ENCODE results near the gene OR10H1.
"Not testable (repeated sequence)": the region's sequence is repeated elsewhere in the genome, so short reads cannot be mapped to it uniquely, and the experiment has no call there.

The OR10H1 gene

DNA sequence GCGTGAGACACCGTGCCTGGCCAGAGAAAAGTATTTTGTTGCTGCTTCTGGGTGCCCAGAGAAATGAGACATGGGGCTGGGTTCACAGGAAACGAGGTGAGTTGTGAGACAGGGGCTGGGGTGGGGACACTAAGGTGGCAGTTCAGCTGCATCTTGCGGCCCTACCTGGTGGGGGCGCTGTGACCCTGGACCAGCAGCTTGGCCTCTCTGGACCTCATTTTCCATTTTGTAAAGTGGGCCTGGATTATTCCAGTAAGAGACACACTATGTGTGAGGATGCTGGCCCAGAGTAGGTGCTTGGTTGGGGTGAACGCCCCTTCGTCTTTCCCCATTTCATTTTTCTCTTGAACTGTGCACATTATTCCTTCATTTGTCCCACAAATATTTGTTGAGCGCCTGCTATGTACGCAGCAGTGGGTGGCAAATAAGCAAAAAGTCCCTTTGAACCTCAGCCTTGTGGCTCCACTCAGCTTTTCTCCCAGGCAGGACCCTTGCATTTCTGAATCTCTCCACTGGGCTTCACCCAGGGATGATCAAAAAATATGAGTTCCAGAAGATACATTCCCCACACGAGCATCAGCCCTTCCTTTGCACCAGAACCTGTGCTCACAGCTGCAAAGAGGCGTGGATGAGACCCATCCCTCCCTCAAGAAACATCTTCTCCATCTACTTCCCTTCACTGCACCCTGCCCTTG, 26.6 kb upstream of the OR10H1 start:
- no peak overlapping the region for H2AFZ ChIP-seq (ENCODE audit: low read depth, low read length, severe bottlenecking)
- no peak overlapping the region for H3K4me2 ChIP-seq (ENCODE audit: low read depth, low read length, poor library complexity, severe bottlenecking)
- no peak overlapping the region for H3K4me3 ChIP-seq (ENCODE audit: insufficient read depth, low read length, poor library complexity, severe bottlenecking)
- no peaks in the 10 kb centered on the region for H3K36me3 ChIP-seq (ENCODE audit: low read length)
- H3K9me2 ChIP-seq (replicated peaks; ENCODE audit: insufficient read depth, low read length), result no peaks in the 10 kb centered on the region
- H3K27me3 ChIP-seq (ENCODE audit: low read length), result no peaks in the 10 kb centered on the region
- no peak overlapping the region for H3K27ac ChIP-seq (ENCODE audit: low read depth, low read length)
- no peaks in the 10 kb centered on the region for H3K79me2 ChIP-seq (ENCODE audit: insufficient read depth, low read length)
- H3F3A ChIP-seq (ENCODE audit: insufficient read depth), result no peaks in the 10 kb centered on the region
- H3K9ac ChIP-seq (ENCODE audit: low read length), result no peak overlapping the region
- no peaks in the 10 kb centered on the region for H3K9me3 ChIP-seq (ENCODE audit: insufficient read depth, low read length)
- H4K20me1 ChIP-seq (ENCODE audit: low read depth, low read length), result no peaks in the 10 kb centered on the region
- no peak for TF ChIP-seq EZH2phosphoT487 (conservative IDR thresholded peaks at IDR 0.05; ENCODE audit: low read length)
- TF ChIP-seq, protein P1, sequence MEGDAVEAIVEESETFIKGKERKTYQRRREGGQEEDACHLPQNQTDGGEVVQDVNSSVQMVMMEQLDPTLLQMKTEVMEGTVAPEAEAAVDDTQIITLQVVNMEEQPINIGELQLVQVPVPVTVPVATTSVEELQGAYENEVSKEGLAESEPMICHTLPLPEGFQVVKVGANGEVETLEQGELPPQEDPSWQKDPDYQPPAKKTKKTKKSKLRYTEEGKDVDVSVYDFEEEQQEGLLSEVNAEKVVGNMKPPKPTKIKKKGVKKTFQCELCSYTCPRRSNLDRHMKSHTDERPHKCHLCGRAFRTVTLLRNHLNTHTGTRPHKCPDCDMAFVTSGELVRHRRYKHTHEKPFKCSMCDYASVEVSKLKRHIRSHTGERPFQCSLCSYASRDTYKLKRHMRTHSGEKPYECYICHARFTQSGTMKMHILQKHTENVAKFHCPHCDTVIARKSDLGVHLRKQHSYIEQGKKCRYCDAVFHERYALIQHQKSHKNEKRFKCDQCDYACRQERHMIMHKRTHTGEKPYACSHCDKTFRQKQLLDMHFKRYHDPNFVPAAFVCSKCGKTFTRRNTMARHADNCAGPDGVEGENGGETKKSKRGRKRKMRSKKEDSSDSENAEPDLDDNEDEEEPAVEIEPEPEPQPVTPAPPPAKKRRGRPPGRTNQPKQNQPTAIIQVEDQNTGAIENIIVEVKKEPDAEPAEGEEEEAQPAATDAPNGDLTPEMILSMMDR (IDR thresholded peaks at IDR 0.05; ENCODE audit: insufficient read depth, low read length, poor library complexity, severe bottlenecking), result no peak

DNA sequence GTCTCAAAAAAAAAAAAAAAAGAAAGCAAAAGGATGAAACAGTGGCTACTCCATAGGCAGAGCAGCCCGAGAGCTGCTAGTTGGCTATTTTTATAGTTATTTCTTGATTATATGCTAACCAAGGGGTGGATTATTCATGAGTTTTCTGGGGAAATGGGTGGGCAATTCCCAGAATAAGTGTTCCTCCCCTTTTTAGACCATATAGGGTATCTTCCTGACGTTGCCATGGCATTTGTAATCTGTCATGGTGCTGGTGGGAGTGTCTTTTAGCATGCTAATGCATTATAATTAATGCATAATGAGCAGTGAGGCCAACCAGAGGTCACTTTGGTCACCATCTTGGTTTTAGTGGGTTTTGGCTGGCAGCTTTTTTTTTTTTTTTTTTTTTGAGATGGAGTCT, 25.4 kb upstream of the OR10H1 start:
- no peaks in the 10 kb centered on the region for H3K9me3 ChIP-seq (ENCODE audit: insufficient read depth, low read length)
- H3K79me2 ChIP-seq (ENCODE audit: insufficient read depth, low read length), result no peaks in the 10 kb centered on the region
- no peaks in the 10 kb centered on the region for H3K36me3 ChIP-seq (ENCODE audit: low read length)
- H3K27me3 ChIP-seq (ENCODE audit: low read length), result no peaks in the 10 kb centered on the region
- no peak overlapping the region for H3K4me3 ChIP-seq (ENCODE audit: insufficient read depth, low read length, poor library complexity, severe bottlenecking)
- no peaks in the 10 kb centered on the region for H4K20me1 ChIP-seq (ENCODE audit: low read depth, low read length)
- no peak overlapping the region for H3K9ac ChIP-seq (ENCODE audit: low read length)
- TF ChIP-seq, protein P1 (IDR thresholded peaks at IDR 0.05; ENCODE audit: insufficient read depth, low read length, poor library complexity, severe bottlenecking), result no peak
- TF ChIP-seq EZH2phosphoT487 (conservative IDR thresholded peaks at IDR 0.05; ENCODE audit: low read length), result no peak
- no peak overlapping the region for H3K4me2 ChIP-seq (ENCODE audit: low read depth, low read length, poor library complexity, severe bottlenecking)
- H3K9me2 ChIP-seq (replicated peaks; ENCODE audit: insufficient read depth, low read length), result no peaks in the 10 kb centered on the region
- H3K27ac ChIP-seq (ENCODE audit: low read depth, low read length), result no peak overlapping the region
- H3F3A ChIP-seq (ENCODE audit: insufficient read depth), result no peaks in the 10 kb centered on the region
- H2AFZ ChIP-seq (ENCODE audit: low read depth, low read length, severe bottlenecking), result no peak overlapping the region

DNA sequence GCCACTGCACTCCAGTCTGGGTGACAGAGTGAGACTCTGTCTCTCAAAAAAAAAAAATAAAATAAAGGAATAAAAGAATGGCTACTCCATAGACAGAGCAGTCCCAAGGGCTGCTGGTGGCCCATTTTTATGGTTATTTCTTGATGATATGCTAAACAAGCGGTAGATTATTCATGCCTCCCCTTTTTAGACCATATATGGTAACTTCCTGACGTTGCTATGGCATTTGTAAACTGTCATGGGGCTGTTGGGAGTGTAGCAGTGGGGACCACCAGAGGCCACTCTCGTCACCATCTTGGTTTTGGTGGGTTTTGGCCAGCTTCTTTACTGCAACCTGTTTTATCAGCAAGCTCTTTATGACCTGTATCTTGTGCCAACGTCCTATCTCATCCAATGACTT, 24.4 kb upstream of the OR10H1 start:
- not testable (repeated sequence) for H3F3A ChIP-seq (ENCODE audit: insufficient read depth); H3K79me2 ChIP-seq (ENCODE audit: insufficient read depth, low read length); H3K9me3 ChIP-seq (ENCODE audit: insufficient read depth, low read length); H3K4me3 ChIP-seq (ENCODE audit: insufficient read depth, low read length, poor library complexity, severe bottlenecking); H3K27me3 ChIP-seq (ENCODE audit: low read length); H2AFZ ChIP-seq (ENCODE audit: low read depth, low read length, severe bottlenecking); H3K9me2 ChIP-seq (replicated peaks; ENCODE audit: insufficient read depth, low read length); H3K4me2 ChIP-seq (ENCODE audit: low read depth, low read length, poor library complexity, severe bottlenecking); H3K9ac ChIP-seq (ENCODE audit: low read length); H3K36me3 ChIP-seq (ENCODE audit: low read length); H3K27ac ChIP-seq (ENCODE audit: low read depth, low read length); H4K20me1 ChIP-seq (ENCODE audit: low read depth, low read length)

DNA sequence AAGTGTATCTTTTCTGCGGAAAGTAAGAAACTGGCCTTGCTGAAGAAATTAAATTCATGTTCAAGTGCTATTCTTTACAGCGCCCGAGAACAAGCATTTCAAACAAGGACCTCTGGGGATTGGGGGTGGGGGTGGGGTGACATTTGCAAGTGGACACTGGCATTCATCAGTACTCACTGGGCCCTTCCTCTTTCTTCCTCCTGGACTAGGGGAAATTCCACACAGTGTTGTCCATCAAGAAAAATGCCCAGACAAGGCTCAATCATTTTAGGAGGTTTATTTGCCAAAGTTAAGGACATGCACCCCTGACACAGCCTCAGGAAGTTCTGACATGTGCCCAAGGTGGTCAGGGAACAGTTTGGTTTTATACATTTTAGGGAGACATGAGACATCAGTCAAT, 22.9 kb upstream of the OR10H1 start:
- Histone ChIP-seq H3K27me3 (ENCODE audit: low read length) (no peaks in the 10 kb centered on the region), H3F3A (ENCODE audit: insufficient read depth) (no peaks in the 10 kb centered on the region), H3K9me2 (replicated peaks; ENCODE audit: insufficient read depth, low read length) (no peaks in the 10 kb centered on the region), H3K4me2 (ENCODE audit: low read depth, low read length, poor library complexity, severe bottlenecking) (no peak overlapping the region), H3K79me2 (ENCODE audit: insufficient read depth, low read length) (no peaks in the 10 kb centered on the region), H3K27ac (ENCODE audit: low read depth, low read length) (no peak overlapping the region), H3K9ac (ENCODE audit: low read length) (no peak overlapping the region), H3K9me3 (ENCODE audit: insufficient read depth, low read length) (no peaks in the 10 kb centered on the region), H3K4me3 (ENCODE audit: insufficient read depth, low read length, poor library complexity, severe bottlenecking) (no peak overlapping the region), H2AFZ (ENCODE audit: low read depth, low read length, severe bottlenecking) (no peak overlapping the region), H3K36me3 (ENCODE audit: low read length) (no peaks in the 10 kb centered on the region), H4K20me1 (ENCODE audit: low read depth, low read length) (no peaks in the 10 kb centered on the region)
- TF ChIP-seq, protein P1 (IDR thresholded peaks at IDR 0.05; ENCODE audit: insufficient read depth, low read length, poor library complexity, severe bottlenecking), result no peak
- TF ChIP-seq EZH2phosphoT487 (conservative IDR thresholded peaks at IDR 0.05; ENCODE audit: low read length), result no peak
